HG03135 (cell line): ENCODE measurements around the gene POLRMT.

Experiments used
- ATAC-seq: cut with Tn5 transposase; IDR thresholded peaks from one replicate; pipeline ENCODE4 v1.9.1; 2021; ENCODE audit warnings: mild to moderate bottlenecking, moderate library complexity; ENCODE audit not compliant: unreplicated experiment

The POLRMT gene

DNA sequence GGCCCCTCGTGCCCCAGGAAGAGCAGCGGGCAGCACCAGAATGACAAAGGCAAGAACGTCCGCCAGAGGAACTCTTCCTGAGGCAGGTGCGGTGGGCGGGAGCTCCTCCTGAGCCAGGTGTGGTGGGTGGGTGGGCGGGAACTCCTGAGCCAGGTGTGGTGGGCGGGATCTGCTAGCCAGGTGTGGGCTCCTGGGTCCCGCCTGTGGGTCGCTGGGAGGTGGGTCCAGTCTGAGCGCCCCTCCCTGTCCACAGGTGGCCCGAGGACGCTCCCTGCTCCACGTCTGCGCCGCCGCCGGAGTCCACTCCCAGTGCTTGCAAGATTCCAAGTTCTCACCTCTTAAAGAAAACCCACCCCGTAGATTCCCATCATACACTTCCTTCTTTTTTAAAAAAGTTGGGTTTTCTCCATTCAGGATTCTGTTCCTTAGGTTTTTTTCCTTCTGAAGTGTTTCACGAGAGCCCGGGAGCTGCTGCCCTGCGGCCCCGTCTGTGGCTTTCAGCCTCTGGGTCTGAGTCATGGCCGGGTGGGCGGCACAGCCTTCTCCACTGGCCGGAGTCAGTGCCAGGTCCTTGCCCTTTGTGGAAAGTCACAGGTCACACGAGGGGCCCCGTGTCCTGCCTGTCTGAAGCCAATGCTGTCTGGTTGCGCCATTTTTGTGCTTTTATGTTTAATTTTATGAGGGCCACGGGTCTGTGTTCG lies 50.7 kb downstream of the POLRMT start:
- no peak for ATAC-seq

DNA sequence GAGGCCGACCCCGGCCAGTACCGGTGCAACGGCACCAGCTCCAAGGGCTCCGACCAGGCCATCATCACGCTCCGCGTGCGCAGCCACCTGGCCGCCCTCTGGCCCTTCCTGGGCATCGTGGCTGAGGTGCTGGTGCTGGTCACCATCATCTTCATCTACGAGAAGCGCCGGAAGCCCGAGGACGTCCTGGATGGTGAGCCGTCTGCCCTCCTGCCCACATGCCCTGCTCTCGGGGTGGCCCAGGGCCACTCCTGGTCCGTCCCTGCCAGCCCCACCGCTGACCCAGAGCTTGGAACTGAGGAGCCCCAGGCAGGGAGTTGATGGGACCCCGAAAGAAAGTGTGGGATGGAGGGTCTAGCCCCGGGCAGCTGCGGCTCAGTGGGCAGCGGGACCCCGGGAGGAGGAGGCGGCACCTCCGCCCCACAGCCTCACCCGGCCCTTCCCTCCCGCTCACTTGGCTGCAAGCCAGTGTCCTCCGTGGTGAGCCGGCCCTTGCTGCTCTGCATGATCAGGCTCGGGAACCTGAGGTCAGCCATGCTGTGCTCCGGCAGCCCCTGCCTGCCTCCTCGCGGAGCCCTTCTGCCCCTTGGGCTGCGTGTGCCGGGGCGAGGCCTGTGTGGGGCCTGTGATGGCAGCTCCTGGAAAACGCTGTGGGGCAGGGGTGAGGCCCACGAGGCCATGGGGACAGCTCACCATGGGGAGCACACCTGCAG lies 51.8 kb downstream of the POLRMT start:
- no peak for ATAC-seq

GRCh38 chr19:580274-580835 lies 53.0 kb downstream of the POLRMT start:
- ATAC-seq, result no peak

DNA sequence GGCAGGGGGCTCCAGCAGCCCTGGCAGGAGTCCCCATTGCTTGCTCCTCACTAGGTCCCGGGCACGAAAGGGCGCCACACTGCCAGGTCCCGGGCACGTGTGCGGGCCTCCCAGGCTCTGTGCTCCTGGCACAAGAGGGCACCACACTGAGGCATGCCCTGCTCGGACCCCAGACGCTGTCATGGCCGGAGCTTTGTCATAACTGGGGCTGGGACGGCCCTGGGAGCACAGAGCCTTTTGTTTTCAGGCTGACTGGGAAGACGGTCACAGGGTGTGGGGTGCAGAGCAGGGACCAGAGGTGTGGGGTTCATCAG lies 53.5 kb downstream of the POLRMT start:
- no peak for ATAC-seq

DNA sequence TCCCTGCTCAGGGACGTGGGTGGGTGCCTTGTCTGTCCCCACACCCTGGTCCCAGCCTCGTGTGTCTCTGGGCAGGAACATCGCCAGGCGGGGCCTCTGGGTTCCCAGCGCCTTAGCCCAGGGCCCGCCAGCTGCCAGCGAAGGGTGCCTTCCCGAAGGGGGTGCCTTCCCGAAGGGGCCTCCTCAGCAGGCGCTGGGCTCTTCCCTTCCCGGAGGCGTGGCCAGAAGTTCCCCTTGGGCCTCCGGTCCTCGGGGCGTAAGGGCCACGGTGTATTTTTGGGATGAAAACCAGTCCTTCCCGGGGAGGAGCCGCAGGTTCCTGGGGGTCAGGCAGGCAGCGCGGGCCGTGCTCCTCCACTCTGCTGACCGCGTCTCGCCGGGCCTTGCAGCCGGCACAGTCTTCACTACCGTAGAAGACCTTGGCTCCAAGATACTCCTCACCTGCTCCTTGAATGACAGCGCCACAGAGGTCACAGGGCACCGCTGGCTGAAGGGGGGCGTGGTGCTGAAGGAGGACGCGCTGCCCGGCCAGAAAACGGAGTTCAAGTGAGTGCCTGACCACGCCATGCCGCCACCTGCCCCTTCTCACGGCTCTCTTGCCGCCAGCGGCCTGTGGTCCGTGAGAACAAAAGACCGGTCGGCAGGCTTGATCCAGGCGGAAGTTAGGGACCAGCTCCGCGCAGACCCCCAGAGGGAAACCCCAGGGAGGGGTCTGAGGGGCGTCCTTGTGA lies 54.1 kb downstream of the POLRMT start:
- ATAC-seq, result no peak

- no peak for ATAC-seq
Observed at GRCh38 chr19:577439-578392, 55.6 kb downstream of the POLRMT start.

DNA sequence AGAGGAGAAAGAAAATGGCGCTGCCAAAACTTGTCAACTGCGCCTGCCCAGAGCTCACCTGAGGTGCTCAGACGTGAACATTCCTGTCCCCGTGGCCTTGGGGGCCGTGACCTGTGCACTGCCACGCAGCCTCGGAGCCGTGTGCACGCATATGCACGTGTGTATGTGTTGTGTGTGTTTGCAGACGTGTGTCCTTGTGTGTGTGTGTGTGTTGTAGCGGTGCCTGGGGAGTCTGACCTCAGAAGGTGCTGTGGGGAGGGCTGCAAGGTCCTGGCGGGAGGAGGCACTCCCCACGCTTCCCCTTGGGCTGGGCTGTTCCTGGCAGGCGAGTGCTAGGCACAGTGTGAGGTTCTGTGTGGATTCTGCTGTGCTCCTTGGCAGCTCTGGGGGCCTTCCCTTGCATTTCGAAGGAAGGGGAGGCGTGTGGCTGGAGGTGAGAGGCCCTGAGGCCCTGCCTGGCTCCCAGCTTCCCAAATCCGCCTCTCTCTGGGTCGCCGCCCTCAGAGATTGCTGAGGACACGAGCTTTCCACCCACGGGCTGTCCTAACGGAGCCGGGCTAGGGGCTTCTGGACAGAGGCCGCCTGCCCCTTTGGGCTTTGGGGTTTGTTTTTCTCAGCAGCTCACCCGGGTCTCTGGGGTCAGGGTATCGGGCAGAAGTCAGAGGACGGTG lies 56.4 kb downstream of the POLRMT start:
- no peak for ATAC-seq

GRCh38 chr19:575527-576506 lies 57.5 kb downstream of the POLRMT start:
- ATAC-seq, result no peak

GRCh38 chr19:574658-575526 lies 58.4 kb downstream of the POLRMT start:
- no peak for ATAC-seq

- ATAC-seq, result no peak
Observed at GRCh38 chr19:573519-573825, 59.9 kb downstream of the POLRMT start.

- peak; percentile 35 for ATAC-seq
Observed at GRCh38 chr19:572743-573518, 60.4 kb downstream of the POLRMT start.

GRCh38 chr19:572140-572742 lies 61.1 kb downstream of the POLRMT start, which contains the start of gene BSG:
Gene BSG, plus strand, starts transcription at chr19:572596. Its CDS starts 39 bp downstream, at chr19:572635.
- peak; percentile 67 for ATAC-seq

GRCh38 chr19:571566-571974 lies 61.8 kb downstream of the POLRMT start:
- ATAC-seq, result no peak

- ATAC-seq, result no peak
Observed at GRCh38 chr19:570937-571565, 62.3 kb downstream of the POLRMT start.

GRCh38 chr19:570251-570686 lies 63.1 kb downstream of the POLRMT start:
- no peak for ATAC-seq

GRCh38 chr19:567296-567900 lies 65.9 kb downstream of the POLRMT start:
- ATAC-seq, result no peak
